Fibroblast of skin of back (primary cell): Measurements from ENCODE around the gene LHX4.

Source experiments
- DNase-seq: peaks from one replicate; pipeline ENCODE4 v3.0.0-alpha.2; 2013

The LHX4 gene

GRCh38 chr1:180259431-180260338, 29.6 kb downstream of the LHX4 start:
- DNase-seq = no peak

- DNase-seq = no peak
These were observed 30.5 kb downstream of the LHX4 start for GRCh38 chr1:180260541-180260940.

GRCh38 chr1:180261030-180261429, 31.0 kb downstream of the LHX4 start:
- DNase-seq = no peak

- no peak for DNase-seq
These were observed 31.6 kb downstream of the LHX4 start for GRCh38 chr1:180261524-180262155.

GRCh38 chr1:180262628-180263488, 32.8 kb downstream of the LHX4 start:
- peak; percentile 50 for DNase-seq

- DNase-seq = no peak
These were observed 34.5 kb downstream of the LHX4 start for GRCh38 chr1:180264595-180264994.

GRCh38 chr1:180265201-180265600, 35.1 kb downstream of the LHX4 start:
- no peak for DNase-seq

GRCh38 chr1:180265871-180266270, 35.8 kb downstream of the LHX4 start:
- no peak for DNase-seq

- no peak for DNase-seq
These were observed 36.5 kb downstream of the LHX4 start for GRCh38 chr1:180266275-180267210.

GRCh38 chr1:180267211-180267561, 37.1 kb downstream of the LHX4 start:
- DNase-seq = no peak

GRCh38 chr1:180267761-180268555, 37.9 kb downstream of the LHX4 start:
- DNase-seq = no peak

GRCh38 chr1:180268556-180269075, 38.6 kb downstream of the LHX4 start:
- no peak for DNase-seq

- no peak for DNase-seq
These were observed 39.8 kb downstream of the LHX4 start for GRCh38 chr1:180269645-180270529.

- no peak for DNase-seq
These were observed 40.6 kb downstream of the LHX4 start for GRCh38 chr1:180270530-180271271.

GRCh38 chr1:180271272-180272255, 41.5 kb downstream of the LHX4 start:
- peak; percentile 54 for DNase-seq

GRCh38 chr1:180272395-180272794, 42.3 kb downstream of the LHX4 start:
- DNase-seq = no peak

- no peak for DNase-seq
These were observed 43.0 kb downstream of the LHX4 start for GRCh38 chr1:180273066-180273465.

GRCh38 chr1:180274221-180274620, 44.2 kb downstream of the LHX4 start:
- DNase-seq = no peak
